Stimulated activated CD4-positive, alpha-beta T cell treated with anti-CD3 and anti-CD28 coated beads, Interleukin-12 subunit alpha, Interleukin-12 subunit beta, amount 100 ng/mL, for 4 hours (primary cell): ENCODE measurements around the gene TACR1.
"Not testable (repeated sequence)": the region's sequence is repeated elsewhere in the genome, so short reads cannot be mapped to it uniquely, and the experiment has no call there.

Experiments
- DNase-seq: peaks from one replicate; pipeline ENCODE4 v3.0.0-alpha.2; 2020

The TACR1 gene

GRCh38 chr2:75194184-75194868, 5.0 kb downstream of the TACR1 start:
- no peak for DNase-seq

GRCh38 chr2:75192496-75192895, 6.8 kb downstream of the TACR1 start:
- no peak for DNase-seq

DNA sequence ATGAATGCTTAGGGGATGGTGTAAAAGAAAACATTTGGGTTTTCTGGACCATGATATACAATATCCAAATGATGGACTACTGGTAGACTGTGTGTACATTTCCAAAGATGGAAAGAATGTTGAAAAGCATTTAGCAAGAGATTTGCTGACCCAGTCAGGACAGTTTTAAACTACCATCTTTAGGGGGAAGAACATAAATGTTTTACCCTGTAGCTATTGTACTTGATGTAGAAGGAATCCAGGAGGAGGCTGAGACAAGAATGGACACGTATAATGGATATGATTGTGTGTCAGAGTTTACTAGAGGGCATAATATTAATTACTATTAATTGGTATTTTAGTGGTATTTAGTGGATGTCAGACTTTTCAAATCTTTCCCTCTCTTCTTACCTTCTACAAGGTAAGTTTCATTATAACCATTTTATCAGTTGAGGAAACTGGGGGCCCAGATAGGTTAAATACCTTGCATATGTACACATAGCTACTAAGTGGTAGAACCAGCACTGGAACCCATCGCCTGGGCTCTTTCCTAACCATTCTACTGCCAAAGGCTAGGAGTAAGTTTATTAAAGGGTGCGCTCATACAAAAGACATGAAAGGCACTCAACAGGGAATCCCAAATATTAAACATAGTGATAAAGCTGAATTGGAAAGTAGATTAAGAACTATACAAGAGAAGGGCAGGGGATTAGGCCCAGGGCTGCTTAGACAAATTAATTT, 8.9 kb downstream of the TACR1 start:
- no peak for DNase-seq

- no peak for DNase-seq
These were observed 12.5 kb downstream of the TACR1 start for GRCh38 chr2:75186821-75187220.

- DNase-seq: no peak
These were observed 16.7 kb downstream of the TACR1 start for GRCh38 chr2:75182606-75183005.

GRCh38 chr2:75180476-75180875, 18.8 kb downstream of the TACR1 start:
- DNase-seq: no peak

- DNase-seq: no peak
These were observed 21.9 kb downstream of the TACR1 start for GRCh38 chr2:75177427-75177826.

GRCh38 chr2:75175456-75175855, 23.9 kb downstream of the TACR1 start:
- no peak for DNase-seq

GRCh38 chr2:75174981-75175380, 24.3 kb downstream of the TACR1 start:
- no peak for DNase-seq

DNA sequence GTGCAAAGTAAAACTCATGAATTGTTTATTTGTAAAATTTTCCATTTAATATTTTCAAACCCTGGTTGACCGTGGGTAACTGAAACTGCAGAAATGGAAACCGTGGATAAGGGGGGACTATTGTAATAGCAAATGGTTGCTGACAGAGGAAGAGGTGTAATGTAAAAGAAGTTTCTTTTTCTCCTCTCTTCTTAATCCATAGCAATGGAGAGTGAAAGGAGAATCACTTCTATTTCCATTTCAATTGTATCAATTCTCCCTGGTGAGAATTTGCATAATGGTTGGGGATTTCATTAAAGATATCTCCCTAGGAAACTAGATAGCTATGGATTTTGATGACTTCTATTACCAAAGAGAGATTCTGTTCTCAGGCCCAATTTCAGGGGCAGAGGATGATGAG, 24.8 kb downstream of the TACR1 start:
- DNase-seq: no peak

- no peak for DNase-seq
These were observed 25.6 kb downstream of the TACR1 start for GRCh38 chr2:75173740-75174139.

DNA sequence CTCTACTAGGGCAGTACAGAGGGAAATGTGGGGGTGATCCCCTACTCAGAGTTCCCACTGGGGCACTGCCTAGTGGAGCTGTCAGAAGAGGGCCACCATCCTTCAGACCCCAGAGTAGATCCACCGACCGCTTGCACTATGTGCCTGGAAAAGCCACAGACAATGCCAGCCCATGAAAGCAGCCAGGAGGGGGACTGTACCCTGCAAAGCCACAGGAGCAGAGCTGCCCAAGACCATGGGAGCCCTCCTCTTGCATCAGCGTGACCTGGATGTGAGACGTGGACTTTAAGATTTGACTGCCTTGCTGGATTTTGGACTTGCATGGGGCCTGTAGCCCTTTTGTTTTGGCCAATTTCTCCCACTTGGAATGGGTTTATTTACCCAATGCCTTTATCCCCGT, 27.9 kb downstream of the TACR1 start:
- not testable (repeated sequence) for DNase-seq

DNA sequence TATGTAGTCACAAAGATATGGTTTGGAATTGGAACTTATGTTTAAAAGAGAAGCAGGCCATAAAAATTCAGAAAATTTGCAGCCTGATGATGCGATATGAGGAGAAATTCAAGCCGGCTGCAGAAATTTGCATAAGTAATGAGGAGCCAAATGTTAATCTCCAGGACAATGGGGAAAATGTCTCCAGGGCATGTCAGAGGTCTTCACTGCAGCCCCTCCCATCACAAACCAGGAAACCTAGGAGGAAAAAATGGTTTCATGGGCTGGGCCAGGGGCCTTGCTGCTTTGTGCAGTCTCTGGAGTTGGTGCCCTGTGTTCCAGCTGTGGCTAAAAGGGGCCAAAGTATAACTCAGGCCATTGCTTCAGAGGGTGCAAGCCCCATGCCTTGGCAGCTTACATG, 28.4 kb downstream of the TACR1 start:
- no peak for DNase-seq

GRCh38 chr2:75168186-75168585, 31.1 kb downstream of the TACR1 start:
- no peak for DNase-seq

GRCh38 chr2:75166491-75166890, 32.8 kb downstream of the TACR1 start:
- DNase-seq: no peak

DNA sequence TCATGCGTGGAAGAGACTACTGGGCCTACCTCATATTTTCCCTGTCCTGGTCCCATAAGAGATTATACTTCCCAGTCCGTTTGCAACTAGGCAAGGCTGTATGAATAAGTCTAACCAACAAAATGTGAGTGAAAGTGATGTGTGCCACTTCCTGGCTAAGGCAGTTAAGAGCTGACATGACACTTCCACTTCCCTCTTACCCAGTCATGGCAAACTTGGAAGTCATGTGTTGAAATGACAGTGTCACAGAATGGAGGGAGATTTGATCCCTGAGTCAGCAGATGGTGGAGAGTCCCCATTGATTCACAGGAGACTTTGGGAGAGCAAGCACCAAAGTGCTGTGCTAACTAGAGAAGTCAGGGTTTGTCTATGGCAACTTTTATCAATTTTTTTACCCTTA, 36.4 kb downstream of the TACR1 start:
- no peak for DNase-seq

DNA sequence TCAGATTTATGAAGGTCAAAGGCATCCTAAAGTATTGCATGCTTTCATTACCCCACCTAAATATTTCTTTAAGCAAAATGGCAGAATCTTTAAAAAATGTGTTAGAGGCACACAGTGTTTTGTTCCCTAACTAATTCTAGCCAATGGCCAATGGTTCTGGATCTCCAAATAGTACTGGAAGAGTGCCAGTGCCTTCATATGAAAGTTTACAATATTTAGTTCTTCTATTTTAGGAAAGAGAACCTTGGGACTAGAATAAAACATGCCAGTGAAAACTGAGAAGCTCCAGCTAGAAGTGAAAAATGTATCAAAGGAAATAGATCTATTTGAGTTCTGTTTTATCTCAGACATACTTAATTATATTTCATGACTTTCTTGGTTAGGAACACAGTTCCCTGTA, 37.1 kb downstream of the TACR1 start:
- DNase-seq: no peak

- DNase-seq: no peak
These were observed 41.9 kb downstream of the TACR1 start for GRCh38 chr2:75157435-75157834.

GRCh38 chr2:75155115-75155514, 44.2 kb downstream of the TACR1 start:
- DNase-seq: no peak

- DNase-seq: no peak
These were observed 46.1 kb downstream of the TACR1 start for GRCh38 chr2:75153221-75153620.

- not testable (repeated sequence) for DNase-seq
These were observed 47.1 kb downstream of the TACR1 start for GRCh38 chr2:75152243-75152642.

DNA sequence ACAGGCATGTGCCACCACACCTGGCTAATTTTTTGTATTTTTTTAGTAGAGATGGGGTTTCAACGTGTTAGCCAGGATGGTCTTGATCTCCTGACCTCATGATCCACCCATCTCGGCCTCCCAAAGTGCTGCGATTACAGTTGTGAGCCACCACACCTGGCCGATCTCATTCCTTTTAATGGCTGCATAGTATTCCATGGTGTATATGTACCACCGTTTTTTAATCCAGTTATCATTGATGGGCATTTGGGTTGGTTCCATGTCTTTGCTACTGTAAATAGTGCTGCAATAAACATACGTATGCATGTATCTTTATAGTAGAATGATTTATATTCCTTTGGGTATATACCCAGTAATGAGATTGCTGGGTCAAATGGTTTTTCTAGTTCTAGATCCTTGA, 51.4 kb downstream of the TACR1 start:
- DNase-seq: not testable (repeated sequence)

- DNase-seq: no peak
These were observed 52.6 kb downstream of the TACR1 start for GRCh38 chr2:75146606-75147332.

- not testable (repeated sequence) for DNase-seq
These were observed 53.1 kb downstream of the TACR1 start for GRCh38 chr2:75146221-75146605.
